Esophagus squamous epithelium (tissue), 4 donors: ENCODE results near the gene RTN1.

Experiments
- CTCF ChIP-seq, 6 experiments: fragments of 450-650 bp in 4 of 6; fragments of 200-600 bp in 2 of 6; sonication (generic) in 2 of 6; IDR thresholded peaks; one replicate each; pipeline ENCODE4 v1.5.1; 2016 to 2019; ENCODE audit warnings: antibody characterized with exemption in 6 of 6, mild to moderate bottlenecking in 4 of 6, moderate library complexity in 4 of 6
- POLR2A ChIP-seq, 4 donors: fragments of 450-650 bp; IDR thresholded peaks; one replicate each; pipeline ENCODE4 v1.6.1; 2017; ENCODE audit warnings: antibody characterized with exemption in 4 of 4, mild to moderate bottlenecking in 4 of 4, moderate library complexity in 3 of 4

- TF ChIP-seq CTCF (IDR thresholded peaks at IDR 0.05): no peak
- no peak for TF ChIP-seq POLR2A (IDR thresholded peaks at IDR 0.05)
Observed at GRCh38 chr14:59869381-59870255, 958 bp downstream of the RTN1 start.
